GM19372 (cell line): Measurements from ENCODE around the gene SERTAD1.
"Not testable (repeated sequence)": the region's sequence is repeated elsewhere in the genome, so short reads cannot be mapped to it uniquely, and the experiment has no call there.

ENCODE experiments used
- ATAC-seq: cut with Tn5 transposase; IDR thresholded peaks from one replicate; pipeline ENCODE4 v1.9.1; 2021; ENCODE audit warnings: mild to moderate bottlenecking, low read depth, moderate library complexity; ENCODE audit not compliant: unreplicated experiment

SERTAD1 gene

GRCh38 chr19:40423938-40424337, 1.9 kb downstream of the SERTAD1 start:
- ATAC-seq = no peak

GRCh38 chr19:40422748-40423566, 2.8 kb downstream of the SERTAD1 start:
- ATAC-seq = no peak

GRCh38 chr19:40421993-40422747, 3.6 kb downstream of the SERTAD1 start:
- no peak for ATAC-seq

- ATAC-seq = no peak
Observed at GRCh38 chr19:40420766-40421765, 4.7 kb downstream of the SERTAD1 start.

GRCh38 chr19:40420451-40420765, 5.4 kb downstream of the SERTAD1 start:
- no peak for ATAC-seq

- no peak for ATAC-seq
Observed at GRCh38 chr19:40419780-40420179, 6.0 kb downstream of the SERTAD1 start.

- ATAC-seq = no peak
Observed at GRCh38 chr19:40419066-40419612, 6.7 kb downstream of the SERTAD1 start.

- ATAC-seq = no peak
Observed at GRCh38 chr19:40418040-40418439, 7.8 kb downstream of the SERTAD1 start.

GRCh38 chr19:40417643-40417981, 8.2 kb downstream of the SERTAD1 start:
- no peak for ATAC-seq

- ATAC-seq = no peak
Observed at GRCh38 chr19:40416918-40417642, 8.7 kb downstream of the SERTAD1 start.

- ATAC-seq = no peak
Observed at GRCh38 chr19:40415768-40416167, 10.0 kb downstream of the SERTAD1 start.

- no peak for ATAC-seq
Observed at GRCh38 chr19:40414542-40415535, 11.0 kb downstream of the SERTAD1 start.

GRCh38 chr19:40413291-40413845, 12.4 kb downstream of the SERTAD1 start, which contains the start of gene PRX:
PRX (minus strand) TSS chr19:40413378; CDS start chr19:40407932, 5,446 bp downstream.
- no peak for ATAC-seq

GRCh38 chr19:40412866-40413265, 12.9 kb downstream of the SERTAD1 start:
- ATAC-seq = no peak

GRCh38 chr19:40411958-40412499, 13.8 kb downstream of the SERTAD1 start:
- ATAC-seq = no peak

- no peak for ATAC-seq
Observed at GRCh38 chr19:40411125-40411842, 14.5 kb downstream of the SERTAD1 start.

- no peak for ATAC-seq
Observed at GRCh38 chr19:40410030-40410389, 15.8 kb downstream of the SERTAD1 start.

- not testable (repeated sequence) for ATAC-seq
Observed at GRCh38 chr19:40408598-40408925, 17.2 kb downstream of the SERTAD1 start.
